Midbrain (tissue), 1 donor: ENCODE data around the gene THUMPD3.
A peak's percentile ranks its signal among the peaks of the same experiment; 100 is the strongest.

Source experiments
- DNase-seq: peaks from one replicate; lab custom pipeline; 2025; lab: John Stamatoyannopoulos, UW

The THUMPD3 gene

DNA sequence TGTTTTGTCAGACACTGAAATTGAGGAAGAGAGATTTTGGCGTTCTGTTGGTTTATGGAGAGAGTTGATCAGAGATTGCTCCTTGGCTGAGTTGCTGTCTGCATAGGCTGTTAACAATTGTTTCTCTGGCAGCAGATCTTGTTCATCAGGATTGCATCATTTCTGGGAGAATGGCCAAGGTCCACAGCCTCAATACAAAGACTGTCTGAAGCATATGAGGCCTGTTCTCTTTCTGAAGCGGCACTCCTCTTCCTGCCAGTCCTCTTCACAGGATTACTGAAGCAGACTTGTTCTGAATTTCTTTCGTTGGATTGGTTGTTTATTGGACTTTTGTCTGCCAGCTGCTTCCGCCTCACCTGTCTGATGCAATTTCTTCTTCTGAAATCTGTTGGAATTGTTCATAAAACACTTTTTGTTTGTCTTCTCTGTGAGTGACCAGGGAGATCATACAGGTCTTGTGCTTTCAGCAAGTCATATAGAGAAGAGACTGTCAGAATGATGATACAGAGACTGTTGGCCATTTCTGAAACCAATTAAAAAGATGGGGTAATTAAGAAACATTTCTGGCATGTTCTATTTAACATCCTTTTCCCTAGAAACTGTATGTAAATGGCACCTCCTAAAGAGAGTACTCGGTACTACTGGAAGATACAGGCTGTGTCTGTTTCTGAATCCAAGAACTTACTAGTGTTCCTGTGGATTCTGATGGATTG lies 60.0 kb downstream of the THUMPD3 start:
- peak; percentile 96 for DNase-seq

DNA sequence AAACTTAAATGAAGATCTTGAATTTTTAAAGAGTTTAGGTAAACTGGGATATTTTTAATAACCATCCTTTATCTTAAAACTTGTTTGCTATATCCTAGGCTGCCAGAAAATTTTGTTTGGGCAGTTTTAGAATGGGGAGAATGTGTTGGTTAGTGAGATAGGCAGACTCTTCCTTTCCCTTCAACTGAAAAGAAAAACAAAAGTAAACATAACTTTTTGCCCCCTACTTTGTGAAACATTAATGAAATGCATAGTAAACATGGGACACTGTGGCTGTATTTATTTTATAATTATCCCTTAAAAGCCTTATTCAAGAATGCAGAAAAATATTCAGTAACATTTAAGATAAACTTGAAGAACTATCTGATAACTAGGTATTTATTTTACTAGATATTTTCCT lies 65.6 kb downstream of the THUMPD3 start:
- DNase-seq = no peak

DNA sequence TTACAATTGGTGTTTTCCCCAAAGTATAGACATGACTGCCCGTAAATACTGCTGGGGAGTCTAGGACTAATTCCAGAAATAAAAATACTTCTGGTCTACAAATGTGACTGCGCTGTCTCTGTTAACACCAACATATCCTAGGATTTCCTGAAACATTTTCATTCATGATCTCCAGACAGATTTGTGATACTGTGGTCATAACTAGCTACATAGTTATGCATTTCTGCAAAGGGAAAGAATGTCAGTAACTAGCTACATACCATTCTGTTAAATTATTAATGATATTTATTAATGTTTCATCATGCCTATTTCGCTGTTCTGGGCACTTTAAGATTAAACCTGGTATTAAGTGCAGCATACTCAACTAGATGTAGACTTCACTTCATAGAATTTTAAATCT lies 67.9 kb downstream of the THUMPD3 start:
- no peak for DNase-seq

DNA sequence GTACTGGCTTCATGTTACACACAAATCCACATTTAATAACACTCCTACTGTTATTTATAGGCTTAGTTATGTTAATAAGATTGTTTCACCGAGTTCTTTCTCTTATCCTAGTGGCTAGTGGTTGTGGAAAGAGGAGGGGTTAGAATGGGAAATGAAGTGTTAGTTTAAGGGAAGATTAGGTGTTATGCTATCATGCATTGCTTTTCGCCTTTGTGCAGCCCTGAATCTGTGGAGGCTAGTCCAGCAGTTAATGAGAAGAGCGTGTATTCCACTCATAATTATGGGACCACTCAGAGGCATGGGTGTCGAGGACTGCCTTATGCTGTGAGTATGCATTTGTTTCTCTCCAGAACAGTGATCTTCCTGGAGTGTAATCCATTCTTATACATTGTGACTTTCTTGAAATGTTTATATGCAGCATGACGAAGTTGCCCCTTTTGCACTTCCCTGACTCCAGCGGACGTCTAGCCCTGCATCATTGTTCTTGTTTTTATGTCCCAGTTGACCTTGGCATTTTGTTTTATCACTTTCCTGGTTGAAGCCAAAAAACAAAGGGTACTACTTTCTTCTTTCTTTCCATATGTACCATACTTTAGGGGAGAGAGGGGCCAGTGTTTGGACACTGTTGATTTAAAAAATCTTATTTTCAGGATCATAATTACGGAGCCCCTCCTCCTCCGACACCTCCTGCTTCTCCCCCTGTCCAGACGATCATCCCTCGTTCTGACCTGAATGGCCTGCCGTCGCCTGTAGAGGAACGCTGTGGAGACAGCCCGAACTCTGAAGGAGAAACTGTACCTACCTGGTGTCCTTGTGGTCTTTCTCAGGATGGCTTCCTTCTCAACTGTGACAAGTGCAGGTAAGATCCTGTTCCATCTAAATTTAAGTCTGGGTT lies 71.0 kb downstream of the THUMPD3 start:
- DNase-seq = no peak

DNA sequence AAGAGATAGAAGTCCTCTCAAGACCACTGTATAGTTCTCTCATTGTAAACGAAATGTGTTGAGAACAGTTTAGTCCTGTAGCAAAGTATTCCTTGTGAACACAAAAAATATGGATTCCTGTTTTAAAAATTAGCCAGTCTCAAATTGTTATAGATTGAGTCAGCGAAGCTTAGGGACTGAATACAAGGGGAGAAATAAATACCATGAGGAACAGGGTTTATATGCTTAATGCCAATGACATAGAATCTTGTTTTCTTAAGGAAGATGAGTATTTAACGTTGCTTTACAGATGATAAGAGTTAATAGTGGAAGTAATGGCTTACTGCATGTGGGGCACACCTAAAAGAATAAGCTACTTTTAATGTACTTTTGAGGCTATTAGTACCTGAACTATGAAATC lies 72.5 kb downstream of the THUMPD3 start:
- DNase-seq = no peak
